SK-N-SH treated with all-trans-retinoic acid at 6 μM for 48 hours (cell line): Measurements from ENCODE around the gene VWA5A.

Experiments
- ATAC-seq: fragments of 200-7000 bp; cut with Tn5 transposase; 3 replicates; pipeline ENCODE4 v1.9.1; 2020; ENCODE audit warnings: mild to moderate bottlenecking, moderate library complexity
- ARNTL ChIP-seq: fragments of 450-650 bp; formaldehyde crosslinking; IDR thresholded peaks from 2 replicates; pipeline ENCODE4 v1.5.0; 2020; ENCODE audit warnings: low read depth, mild to moderate bottlenecking, moderate library complexity, borderline replicate concordance
- BACH2 ChIP-seq: fragments of 250-450 bp; sonication (Bioruptor Pico); IDR thresholded peaks from 2 replicates; pipeline ENCODE4 v1.9.0; 2021; ENCODE audit warnings: mild to moderate bottlenecking, borderline replicate concordance
- CREB5 ChIP-seq: fragments of 250-450 bp; sonication (Bioruptor Pico); IDR thresholded peaks from 2 replicates; pipeline ENCODE4 v1.5.1; 2020; ENCODE audit warnings: low read depth, mild to moderate bottlenecking, moderate library complexity
- CSDC2 ChIP-seq: fragments of 250-450 bp; sonication (Bioruptor Pico); IDR thresholded peaks from 2 replicates; pipeline ENCODE4 v1.5.0; 2020; ENCODE audit warnings: mild to moderate bottlenecking, moderate library complexity
- CSRNP3 ChIP-seq: fragments of 250-450 bp; sonication (Bioruptor Pico); IDR thresholded peaks from 2 replicates; pipeline ENCODE4 v1.5.1; 2021; ENCODE audit warnings: mild to moderate bottlenecking, moderate library complexity
- ESRRG ChIP-seq: fragments of 250-450 bp; sonication (Bioruptor Pico); IDR thresholded peaks from 2 replicates; pipeline ENCODE4 v1.6.1; 2021; ENCODE audit warnings: mild to moderate bottlenecking
- GLIS3 ChIP-seq: fragments of 250-450 bp; sonication (Bioruptor Pico); IDR thresholded peaks from 2 replicates; pipeline ENCODE4 v1.5.0; 2020; ENCODE audit warnings: mild to moderate bottlenecking, moderate library complexity
- ISL1 ChIP-seq: fragments of 250-450 bp; sonication (Bioruptor Pico); IDR thresholded peaks from 2 replicates; pipeline ENCODE4 v2.1.2; 2022; ENCODE audit warnings: mild to moderate bottlenecking, moderate library complexity
- OSR1 ChIP-seq: fragments of 250-450 bp; sonication (Bioruptor Pico); IDR thresholded peaks from 2 replicates; pipeline ENCODE4 v1.8.0; 2022; ENCODE audit warnings: moderate library complexity, mild to moderate bottlenecking, inconsistent platforms
- POU6F1 ChIP-seq: fragments of 250-450 bp; sonication (Bioruptor Pico); IDR thresholded peaks from 2 replicates; pipeline ENCODE4 v1.8.0; 2021; ENCODE audit warnings: low read depth, mild to moderate bottlenecking, moderate library complexity, borderline replicate concordance
- SNAI2 ChIP-seq: fragments of 250-450 bp; sonication (Bioruptor Pico); IDR thresholded peaks from 2 replicates; pipeline ENCODE4 v1.5.0; 2020; ENCODE audit warnings: mild to moderate bottlenecking, moderate library complexity
- TCF4 ChIP-seq: fragments of 250-450 bp; sonication (Bioruptor Pico); IDR thresholded peaks from 2 replicates; pipeline ENCODE4 v1.8.0; 2021; ENCODE audit warnings: mild to moderate bottlenecking, moderate library complexity, borderline replicate concordance
- ZC3H10 ChIP-seq: fragments of 250-450 bp; sonication (Bioruptor Pico); IDR thresholded peaks from 2 replicates; pipeline ENCODE4 v1.5.1; 2021; ENCODE audit warnings: mild to moderate bottlenecking, moderate library complexity
- ZNF565 ChIP-seq: fragments of 450-650 bp; formaldehyde crosslinking; conservative IDR thresholded peaks from 2 replicates; pipeline ENCODE4 v1.5.0; 2020; ENCODE audit warnings: low read depth, mild to moderate bottlenecking, moderate library complexity
- ZNF70 ChIP-seq: fragments of 450-650 bp; formaldehyde crosslinking; IDR thresholded peaks from 2 replicates; pipeline ENCODE4 v1.5.0; 2020; ENCODE audit warnings: mild to moderate bottlenecking, moderate library complexity
- ZNF8 ChIP-seq: fragments of 450-650 bp; formaldehyde crosslinking; IDR thresholded peaks from 2 replicates; pipeline ENCODE4 v1.5.0; 2020; ENCODE audit warnings: mild to moderate bottlenecking, moderate library complexity
- TF ChIP-seq, protein P1 (sequence below): fragments of 250-450 bp; sonication (Bioruptor Pico); IDR thresholded peaks from 2 replicates; pipeline ENCODE4 v1.5.0; 2020; ENCODE audit warnings: mild to moderate bottlenecking, moderate library complexity

VWA5A gene

GRCh38 chr11:124098141-124098540 is 17.1 kb upstream of the VWA5A start:
- TF ChIP-seq ARNTL (CRISPR knock-in tag) (no peak), TCF4 (no peak), ZNF565 (CRISPR knock-in tag) (no peak), ZNF70 (CRISPR knock-in tag) (no peak), CSDC2 (no peak), ESRRG (no peak), SNAI2 (CRISPR knock-in tag) (no peak), CSRNP3 (CRISPR knock-in tag) (no peak), ISL1 (no peak), ZC3H10 (CRISPR knock-in tag) (no peak), ZNF8 (CRISPR knock-in tag) (no peak)
- TF ChIP-seq, protein P1, sequence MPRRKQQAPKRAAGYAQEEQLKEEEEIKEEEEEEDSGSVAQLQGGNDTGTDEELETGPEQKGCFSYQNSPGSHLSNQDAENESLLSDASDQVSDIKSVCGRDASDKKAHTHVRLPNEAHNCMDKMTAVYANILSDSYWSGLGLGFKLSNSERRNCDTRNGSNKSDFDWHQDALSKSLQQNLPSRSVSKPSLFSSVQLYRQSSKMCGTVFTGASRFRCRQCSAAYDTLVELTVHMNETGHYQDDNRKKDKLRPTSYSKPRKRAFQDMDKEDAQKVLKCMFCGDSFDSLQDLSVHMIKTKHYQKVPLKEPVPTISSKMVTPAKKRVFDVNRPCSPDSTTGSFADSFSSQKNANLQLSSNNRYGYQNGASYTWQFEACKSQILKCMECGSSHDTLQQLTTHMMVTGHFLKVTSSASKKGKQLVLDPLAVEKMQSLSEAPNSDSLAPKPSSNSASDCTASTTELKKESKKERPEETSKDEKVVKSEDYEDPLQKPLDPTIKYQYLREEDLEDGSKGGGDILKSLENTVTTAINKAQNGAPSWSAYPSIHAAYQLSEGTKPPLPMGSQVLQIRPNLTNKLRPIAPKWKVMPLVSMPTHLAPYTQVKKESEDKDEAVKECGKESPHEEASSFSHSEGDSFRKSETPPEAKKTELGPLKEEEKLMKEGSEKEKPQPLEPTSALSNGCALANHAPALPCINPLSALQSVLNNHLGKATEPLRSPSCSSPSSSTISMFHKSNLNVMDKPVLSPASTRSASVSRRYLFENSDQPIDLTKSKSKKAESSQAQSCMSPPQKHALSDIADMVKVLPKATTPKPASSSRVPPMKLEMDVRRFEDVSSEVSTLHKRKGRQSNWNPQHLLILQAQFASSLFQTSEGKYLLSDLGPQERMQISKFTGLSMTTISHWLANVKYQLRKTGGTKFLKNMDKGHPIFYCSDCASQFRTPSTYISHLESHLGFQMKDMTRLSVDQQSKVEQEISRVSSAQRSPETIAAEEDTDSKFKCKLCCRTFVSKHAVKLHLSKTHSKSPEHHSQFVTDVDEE (CRISPR knock-in tag), result no peak
- TF ChIP-seq, all 23 proteins: peak for 0
- ATAC-seq, result no peak

DNA sequence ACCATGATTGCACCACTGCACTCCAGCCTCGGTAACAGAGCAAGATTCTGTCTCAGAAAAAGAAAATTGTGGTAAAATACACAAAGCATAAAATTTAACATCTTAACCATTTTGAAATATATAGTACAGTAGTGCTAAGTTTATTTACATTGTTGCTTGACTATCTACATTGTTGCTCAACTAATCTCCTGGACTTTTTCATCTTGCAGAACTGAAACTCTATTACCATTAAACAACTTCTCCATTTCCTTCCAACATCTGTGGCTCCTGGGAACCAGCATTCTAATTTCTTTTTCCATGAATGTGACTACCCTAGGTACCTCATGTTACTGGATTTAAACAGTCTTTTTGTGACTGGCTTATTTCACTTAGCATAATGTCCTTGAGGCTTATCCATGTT is 13.5 kb upstream of the VWA5A start:
- TF ChIP-seq ZNF565 (CRISPR knock-in tag) (no peak), OSR1 (no peak), BACH2 (no peak), GLIS3 (CRISPR knock-in tag) (no peak), ARNTL (CRISPR knock-in tag) (no peak)
- no peak for ATAC-seq

DNA sequence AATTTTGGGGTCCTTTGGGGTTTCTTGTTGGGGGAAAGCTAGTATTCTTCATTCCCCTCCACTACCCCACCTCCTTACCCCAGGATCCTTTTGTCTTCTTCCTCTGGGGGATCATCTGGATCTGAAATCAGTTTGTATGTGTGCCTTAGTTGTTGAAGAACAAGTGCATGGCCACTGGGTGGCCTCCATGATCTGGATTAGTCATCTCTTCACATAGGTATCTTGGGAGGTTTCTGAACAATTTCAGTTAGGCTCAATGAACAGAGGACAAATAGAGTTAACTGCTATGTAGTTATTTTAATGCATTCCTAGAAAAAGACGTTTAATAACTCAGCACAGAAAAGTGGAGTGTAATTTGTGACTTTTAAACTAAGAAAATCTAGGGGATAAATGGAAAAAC is 7.1 kb upstream of the VWA5A start:
- no peak for TF ChIP-seq ARNTL (CRISPR knock-in tag)
- TF ChIP-seq, protein P1 (CRISPR knock-in tag), result no peak
- TF ChIP-seq CSDC2, result no peak
- TF ChIP-seq POU6F1, result no peak
- TF ChIP-seq BACH2, result no peak
- no peak for TF ChIP-seq ZNF565 (CRISPR knock-in tag)
- no peak for TF ChIP-seq CREB5
- TF ChIP-seq SNAI2 (CRISPR knock-in tag), result no peak
- no peak for TF ChIP-seq GLIS3 (CRISPR knock-in tag)
- no peak for TF ChIP-seq CSRNP3 (CRISPR knock-in tag)
- ATAC-seq, result peak; percentile 62; the same call in 1 of the 3 replicates
